ENCODE measurements around the gene WDR83.
"Not testable (repeated sequence)": the region's sequence is repeated elsewhere in the genome, so short reads cannot be mapped to it uniquely, and the experiment has no call there.

Gene WDR83

DNA sequence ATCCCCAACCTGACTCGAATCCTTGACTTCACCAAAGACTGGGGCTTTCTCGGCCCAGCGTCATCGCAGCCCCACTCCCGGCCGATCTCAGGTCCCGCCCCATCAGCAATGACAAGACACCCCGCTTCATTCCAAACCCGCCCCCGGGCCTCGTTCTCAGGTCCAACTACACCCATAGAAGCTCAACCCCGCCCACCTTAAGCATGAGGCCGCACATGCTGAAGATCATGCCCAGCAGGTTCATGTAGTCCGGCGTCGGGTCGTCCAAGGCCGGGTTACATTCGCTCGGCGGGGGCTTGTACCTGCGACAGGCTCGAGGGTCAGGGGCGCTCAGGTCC is 2.3 kb downstream of the WDR83 start:
- Mint-ChIP-seq H3K4me1 (peaks cover 79% of the 10 kb centered on the region), H3K27ac (peak overlapping the region; percentile 99), H3K9me3 (no peaks in the 10 kb centered on the region), H3K4me3 (peak overlapping the region; percentile 97), H3K36me3 (peaks cover 86% of the 10 kb centered on the region)
- peak; percentile 43 for ATAC-seq
- DNase-seq (ENCODE audit: low spot score in 2 of 2), result peak in 1 of 2 donors; percentile 42

DNA sequence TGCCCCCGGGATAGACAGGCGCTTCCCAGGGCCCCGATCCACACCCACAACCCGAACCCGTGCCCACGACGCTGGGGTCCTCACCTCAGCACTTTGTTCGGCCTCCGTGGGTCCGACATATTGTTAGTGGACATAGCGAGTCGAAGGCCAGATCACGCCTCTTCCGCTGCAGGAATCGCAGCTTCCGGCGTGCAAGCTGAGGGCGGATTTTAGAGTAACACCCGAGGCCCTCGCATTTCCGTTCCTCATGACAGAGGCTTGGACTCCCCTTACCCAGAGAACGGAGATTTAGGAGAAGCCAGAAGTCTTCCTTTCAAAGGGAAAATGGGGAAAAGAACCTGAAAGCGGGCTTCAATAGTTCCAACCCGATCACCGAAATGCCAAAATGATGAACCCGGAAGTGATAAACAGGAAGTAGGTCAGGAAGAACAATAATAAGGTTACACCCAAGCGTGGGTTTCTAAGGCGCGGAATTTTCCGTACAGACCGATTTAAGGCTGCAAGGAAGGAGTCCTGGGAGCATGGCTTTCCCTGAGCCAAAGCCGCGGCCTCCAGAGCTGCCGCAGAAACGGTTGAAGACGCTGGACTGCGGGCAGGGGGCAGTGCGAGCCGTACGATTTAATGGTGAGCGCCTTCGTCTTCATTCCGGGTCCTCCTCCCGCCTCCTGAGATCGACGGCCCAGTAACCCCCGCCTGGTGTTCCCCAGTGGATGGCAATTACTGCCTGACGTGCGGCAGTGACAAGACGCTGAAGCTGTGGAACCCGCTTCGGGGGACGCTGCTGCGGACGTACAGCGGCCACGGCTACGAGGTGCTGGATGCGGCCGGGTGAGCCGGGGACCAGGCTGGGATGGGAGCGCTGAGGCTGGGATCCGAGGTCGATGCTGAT is 2.9 kb downstream of the WDR83 start:
- H3K4me1 Mint-ChIP-seq, result peaks cover 80% of the 10 kb centered on the region
- H3K4me3 Mint-ChIP-seq, result peak overlapping the region; percentile 97
- peaks cover 86% of the 10 kb centered on the region for H3K36me3 Mint-ChIP-seq
- DNase-seq (ENCODE audit: low spot score in 2 of 2), result peak; percentile 69 to 90
- H3K27ac Mint-ChIP-seq, result peak overlapping the region; percentile 99
- ATAC-seq, result peak; percentile 50
- no peaks in the 10 kb centered on the region for H3K9me3 Mint-ChIP-seq

DNA sequence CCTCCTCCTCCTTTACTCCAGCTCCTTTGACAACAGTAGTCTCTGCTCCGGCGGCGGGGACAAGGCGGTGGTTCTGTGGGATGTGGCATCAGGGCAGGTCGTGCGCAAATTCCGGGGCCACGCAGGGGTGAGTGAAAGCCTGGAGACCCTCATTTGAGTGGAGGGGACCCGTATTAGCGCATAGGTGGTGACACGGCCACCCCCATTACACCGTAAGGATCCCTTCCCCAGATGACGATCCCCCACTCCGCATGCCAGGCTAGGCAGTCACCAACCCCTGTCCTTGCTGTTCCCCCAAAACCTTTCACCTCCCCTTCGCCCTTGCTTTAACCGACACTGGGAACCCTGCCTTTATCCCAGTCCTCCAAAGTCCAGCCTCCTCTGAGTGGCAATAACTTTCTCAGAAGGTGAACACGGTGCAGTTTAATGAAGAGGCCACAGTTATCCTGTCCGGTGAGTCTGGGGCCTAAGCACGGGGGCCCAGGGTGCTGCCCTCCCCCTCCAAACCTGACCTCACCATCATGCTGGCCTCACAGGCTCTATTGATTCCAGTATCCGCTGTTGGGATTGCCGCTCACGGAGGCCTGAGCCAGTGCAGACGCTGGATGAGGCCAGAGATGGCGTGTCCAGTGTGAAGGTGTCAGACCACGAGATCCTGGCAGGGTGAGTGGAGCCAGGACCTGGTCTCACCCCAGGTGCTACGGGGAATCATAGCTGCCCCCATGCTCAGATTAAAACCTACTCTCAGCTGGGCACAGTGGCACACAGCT is 3.7 kb downstream of the WDR83 start:
- H3K9me3 Mint-ChIP-seq, result no peaks in the 10 kb centered on the region
- H3K27ac Mint-ChIP-seq, result peak overlapping the region; percentile 99
- DNase-seq (ENCODE audit: low spot score in 2 of 2), result no peak
- H3K4me1 Mint-ChIP-seq, result peaks cover 73% of the 10 kb centered on the region
- ATAC-seq, result no peak
- peaks cover 87% of the 10 kb centered on the region for H3K36me3 Mint-ChIP-seq
- H3K4me3 Mint-ChIP-seq, result peak overlapping the region; percentile 97

DNA sequence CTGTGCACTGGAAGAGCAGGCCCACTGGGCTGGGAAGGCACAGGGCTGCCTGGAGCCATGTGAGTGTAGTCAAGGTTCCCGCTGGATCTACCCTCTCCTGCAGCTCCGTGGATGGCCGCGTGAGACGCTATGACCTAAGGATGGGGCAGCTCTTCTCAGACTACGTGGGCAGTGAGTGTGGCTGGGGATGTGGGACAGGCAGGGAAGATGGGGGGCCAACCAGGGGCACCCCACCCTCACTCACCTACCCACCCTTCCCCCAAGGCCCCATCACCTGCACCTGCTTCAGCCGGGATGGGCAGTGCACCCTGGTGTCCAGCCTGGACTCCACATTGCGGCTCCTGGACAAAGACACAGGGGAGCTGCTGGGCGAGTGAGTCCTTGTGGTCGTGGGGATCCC is 6.1 kb downstream of the WDR83 start:
- no peak for ATAC-seq
- Mint-ChIP-seq H3K9me3 (no peaks in the 10 kb centered on the region), H3K27ac (peak overlapping the region; percentile 68), H3K36me3 (peaks cover 98% of the 10 kb centered on the region), H3K4me3 (no peak overlapping the region), H3K4me1 (peaks cover 64% of the 10 kb centered on the region)
- DNase-seq (ENCODE audit: low spot score in 2 of 2), result no peak

DNA sequence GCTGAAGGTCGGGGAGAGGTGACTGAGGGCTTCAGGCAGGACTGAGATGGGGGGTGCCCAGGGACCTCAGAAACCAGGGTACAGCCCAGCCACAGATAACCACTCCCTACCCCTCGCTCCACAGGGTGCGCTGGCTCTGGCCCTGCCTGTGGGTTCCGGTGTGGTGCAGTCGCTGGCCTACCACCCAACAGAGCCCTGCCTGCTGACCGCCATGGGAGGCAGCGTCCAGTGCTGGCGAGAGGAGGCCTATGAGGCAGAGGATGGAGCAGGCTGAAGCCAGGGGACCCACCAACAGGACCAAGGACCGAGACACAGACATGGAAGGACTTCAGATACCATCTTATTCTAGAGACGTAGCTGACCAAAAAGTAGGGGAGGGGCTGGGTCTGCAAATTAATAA is 8.8 kb downstream of the WDR83 start:
- no peak for DNase-seq (ENCODE audit: low spot score in 2 of 2)
- Mint-ChIP-seq H3K4me1 (peaks cover 48% of the 10 kb centered on the region), H3K9me3 (no peaks in the 10 kb centered on the region), H3K4me3 (no peak overlapping the region), H3K36me3 (peaks cover 100% of the 10 kb centered on the region), H3K27ac (peak overlapping the region; percentile 82)
- no peak for ATAC-seq

DNA sequence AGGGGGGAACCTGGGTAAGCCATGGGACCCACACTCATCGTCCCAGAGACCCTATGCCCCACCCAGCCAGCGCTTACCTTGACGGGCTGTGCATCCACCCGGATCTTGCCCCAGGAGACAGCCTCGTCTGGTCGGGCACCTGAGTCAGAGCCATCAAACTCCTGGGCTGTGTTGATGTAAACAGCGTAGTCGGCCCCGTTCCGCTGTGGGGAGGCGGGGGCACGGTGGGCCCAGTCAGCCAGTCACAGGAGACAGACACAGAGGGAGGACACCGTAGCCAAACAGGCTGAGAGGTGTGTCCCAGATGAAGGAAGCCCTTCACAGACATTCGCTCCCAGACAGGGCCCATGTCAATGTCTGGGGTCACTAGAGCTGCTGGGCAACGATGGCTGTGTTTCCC is 9.3 kb downstream of the WDR83 start:
- ATAC-seq (no peak), DNase-seq (ENCODE audit: low spot score in 2 of 2) (no peak)
- H3K4me1 Mint-ChIP-seq, result peaks cover 45% of the 10 kb centered on the region
- no peaks in the 10 kb centered on the region for H3K9me3 Mint-ChIP-seq
- no peak overlapping the region for H3K4me3 Mint-ChIP-seq
- peaks cover 100% of the 10 kb centered on the region for H3K36me3 Mint-ChIP-seq
- peak overlapping the region; percentile 82 for H3K27ac Mint-ChIP-seq

DNA sequence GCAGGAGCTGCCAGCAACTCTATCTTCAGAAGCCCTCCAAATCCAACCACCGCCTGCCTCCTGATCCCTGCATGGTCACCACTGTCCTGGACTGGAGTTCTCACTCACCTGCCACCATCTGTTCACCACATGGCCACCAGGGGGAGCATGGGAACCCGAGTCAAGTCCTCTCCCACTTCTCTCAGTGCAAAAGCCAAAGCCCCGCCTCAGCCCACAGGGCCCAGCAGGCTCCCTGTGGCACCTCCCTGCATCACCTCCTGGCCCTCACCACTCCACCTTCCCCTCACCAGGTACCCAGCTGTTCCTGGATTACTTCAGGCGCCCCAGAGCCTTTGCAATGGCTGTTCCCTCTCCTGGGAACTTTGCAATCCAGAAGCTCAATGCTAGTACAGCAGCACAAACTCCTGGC is 9.8 kb downstream of the WDR83 start:
- no peak overlapping the region for H3K4me3 Mint-ChIP-seq
- H3K36me3 Mint-ChIP-seq, result peaks cover 100% of the 10 kb centered on the region
- H3K4me1 Mint-ChIP-seq, result peaks cover 50% of the 10 kb centered on the region
- DNase-seq (ENCODE audit: low spot score in 2 of 2), result peak; percentile 78 to 94
- no peaks in the 10 kb centered on the region for H3K9me3 Mint-ChIP-seq
- peak overlapping the region; percentile 82 for H3K27ac Mint-ChIP-seq
- peak; percentile 59 for ATAC-seq

DNA sequence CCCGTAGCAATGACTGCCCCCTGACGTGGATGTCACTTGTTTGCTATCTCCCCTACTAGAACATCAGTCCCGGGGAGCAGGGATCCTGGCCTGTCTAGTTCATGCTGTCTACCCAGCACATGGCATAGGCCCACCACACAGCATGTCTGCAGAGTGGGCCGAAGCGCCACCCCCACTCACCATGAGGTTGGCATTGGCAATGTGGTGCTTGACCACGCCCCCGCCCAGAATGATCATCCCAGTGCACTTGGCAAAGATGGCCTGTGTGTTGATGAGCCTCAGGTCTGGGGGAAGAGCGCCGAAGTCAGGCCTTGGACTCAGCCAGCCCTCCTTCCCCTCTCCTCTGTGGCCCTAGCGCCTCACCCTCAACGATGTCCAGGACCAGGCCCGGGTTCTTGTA is 10.3 kb downstream of the WDR83 start:
- DNase-seq (ENCODE audit: low spot score in 2 of 2), result no peak
- peak overlapping the region; percentile 82 for H3K27ac Mint-ChIP-seq
- no peak overlapping the region for H3K4me3 Mint-ChIP-seq
- peaks cover 47% of the 10 kb centered on the region for H3K4me1 Mint-ChIP-seq
- ATAC-seq, result no peak
- H3K36me3 Mint-ChIP-seq, result peaks cover 100% of the 10 kb centered on the region
- H3K9me3 Mint-ChIP-seq, result no peaks in the 10 kb centered on the region

DNA sequence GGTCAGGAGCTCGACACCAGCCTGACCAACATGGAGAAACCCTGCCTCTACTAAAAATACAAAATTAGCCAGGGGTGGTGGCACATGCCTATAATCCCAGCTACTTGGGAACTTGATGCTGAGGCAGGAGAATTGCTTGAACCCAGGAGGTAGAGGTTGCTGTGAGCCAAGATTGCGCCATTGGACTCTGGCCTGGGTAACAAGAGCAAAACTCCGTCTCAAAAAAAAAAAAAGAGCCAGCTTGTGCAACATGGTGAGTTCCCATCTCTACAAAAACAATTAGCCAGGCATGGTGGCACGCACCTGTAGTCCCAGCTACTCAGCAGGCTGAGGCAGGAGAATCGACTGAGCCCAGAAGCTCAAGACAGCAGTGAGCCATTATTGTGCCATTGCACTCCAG is 11.4 kb downstream of the WDR83 start:
- ATAC-seq; DNase-seq (ENCODE audit: low spot score in 2 of 2); H3K9me3 Mint-ChIP-seq; H3K27ac Mint-ChIP-seq; H3K4me3 Mint-ChIP-seq: not testable (repeated sequence)
- Mint-ChIP-seq H3K4me1 (peaks cover 42% of the 10 kb centered on the region), H3K36me3 (peaks cover 99% of the 10 kb centered on the region)

DNA sequence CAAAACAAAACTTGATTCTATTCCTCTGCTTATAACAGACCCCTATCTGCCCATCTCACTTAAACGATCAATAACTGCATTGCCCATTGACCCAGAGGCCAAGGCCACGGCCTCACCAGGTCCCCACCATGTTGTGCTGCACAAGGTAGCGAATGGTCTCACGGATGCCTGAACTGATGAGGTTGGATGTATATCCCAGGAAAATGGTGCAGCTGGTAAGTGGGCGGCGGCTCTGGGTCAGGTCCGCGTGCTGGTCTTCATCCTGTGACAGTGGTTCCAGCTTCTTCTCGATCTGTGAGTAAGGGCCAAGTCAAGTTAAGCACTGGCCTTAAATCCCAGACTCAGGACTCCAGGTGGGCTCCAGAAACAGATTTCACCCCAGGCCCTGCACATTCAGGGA is 13.4 kb downstream of the WDR83 start:
- Mint-ChIP-seq H3K27ac (peak overlapping the region; percentile 20), H3K4me1 (peaks cover 30% of the 10 kb centered on the region), H3K36me3 (peaks cover 87% of the 10 kb centered on the region), H3K9me3 (no peaks in the 10 kb centered on the region), H3K4me3 (peak overlapping the region; percentile 90)
- ATAC-seq (no peak), DNase-seq (ENCODE audit: low spot score in 2 of 2) (no peak)

DNA sequence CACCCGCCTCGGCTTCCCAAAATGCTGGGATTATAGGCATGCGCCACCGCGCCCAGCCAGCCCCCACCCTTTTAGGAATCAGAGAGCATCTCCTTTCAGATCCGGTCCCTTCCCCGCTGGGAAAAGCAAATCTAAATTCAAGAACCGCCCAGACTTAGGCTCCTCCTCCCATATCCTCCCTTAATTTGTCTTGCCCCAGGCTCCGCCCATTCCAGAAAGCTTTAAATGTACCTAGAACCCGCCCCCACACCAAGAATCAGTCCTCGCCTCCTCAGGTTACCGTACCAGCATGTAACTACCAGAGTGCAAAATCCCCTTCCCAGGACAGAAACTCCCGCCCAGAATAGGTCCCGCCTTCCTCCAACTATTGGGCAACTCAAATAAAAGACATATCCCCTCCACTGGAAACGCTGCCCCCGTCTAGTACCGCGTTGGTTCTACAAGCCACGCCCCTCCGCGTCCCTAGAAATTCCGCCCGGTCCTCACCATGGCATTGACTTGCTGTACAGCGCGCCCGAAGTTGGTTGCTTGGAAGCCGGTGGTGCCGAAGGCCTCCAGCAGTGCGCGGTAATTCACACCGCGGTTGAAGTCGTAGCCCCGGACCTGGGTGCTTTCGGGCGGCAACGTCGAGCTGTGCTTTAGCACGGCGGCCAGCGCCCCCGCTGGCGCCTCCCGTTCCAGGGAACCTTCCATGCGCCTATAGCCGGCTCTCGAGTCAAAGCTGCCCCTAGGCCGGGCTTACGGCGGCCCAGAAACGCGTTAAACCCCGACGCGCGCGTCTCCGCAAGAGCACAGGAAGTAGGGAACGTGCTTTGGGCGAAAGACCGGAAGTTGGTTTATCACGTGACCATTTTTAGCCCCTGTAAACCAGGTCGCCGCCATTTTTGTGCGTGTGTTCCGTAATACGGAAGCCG is 14.7 kb downstream of the WDR83 start, which contains the start of gene DHPS:
TSS of gene DHPS (minus strand) at position 807 of the 914 bp plus-strand sequence. CDS start at position 693, 114 bp downstream.
- H3K4me1 Mint-ChIP-seq, result peaks cover 27% of the 10 kb centered on the region
- ATAC-seq (peak; percentile 85), DNase-seq (ENCODE audit: low spot score in 2 of 2) (peak; percentile 66 to 93)
- H3K27ac Mint-ChIP-seq, result peak within 1 kb of the TSS; percentile 89
- H3K9me3 Mint-ChIP-seq, result no peaks in the 10 kb centered on the region
- H3K36me3 Mint-ChIP-seq, result peaks cover 78% of the 10 kb centered on the region
- H3K4me3 Mint-ChIP-seq, result peak within 1 kb of the TSS; percentile 90

DNA sequence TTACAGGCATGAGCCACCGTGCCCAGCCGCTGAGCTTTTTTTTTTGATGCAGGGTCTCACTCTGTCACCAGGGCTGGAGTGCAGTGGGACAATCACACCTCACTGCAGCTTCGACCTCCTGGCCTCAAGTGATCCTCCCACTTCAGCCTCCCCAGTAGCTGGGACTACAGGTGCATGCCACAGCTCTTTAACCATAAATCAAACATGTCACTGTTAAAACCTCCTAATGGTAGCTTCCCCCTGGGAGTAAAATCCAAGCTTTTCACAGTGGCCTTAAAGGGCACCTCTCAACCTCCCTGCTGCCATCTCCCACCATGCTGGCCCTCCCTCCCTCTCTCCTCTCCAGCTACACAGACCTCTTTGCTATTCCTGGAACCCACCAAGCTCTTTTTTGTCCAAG is 19.2 kb downstream of the WDR83 start:
- H3K27ac Mint-ChIP-seq, result no peak overlapping the region

DNA sequence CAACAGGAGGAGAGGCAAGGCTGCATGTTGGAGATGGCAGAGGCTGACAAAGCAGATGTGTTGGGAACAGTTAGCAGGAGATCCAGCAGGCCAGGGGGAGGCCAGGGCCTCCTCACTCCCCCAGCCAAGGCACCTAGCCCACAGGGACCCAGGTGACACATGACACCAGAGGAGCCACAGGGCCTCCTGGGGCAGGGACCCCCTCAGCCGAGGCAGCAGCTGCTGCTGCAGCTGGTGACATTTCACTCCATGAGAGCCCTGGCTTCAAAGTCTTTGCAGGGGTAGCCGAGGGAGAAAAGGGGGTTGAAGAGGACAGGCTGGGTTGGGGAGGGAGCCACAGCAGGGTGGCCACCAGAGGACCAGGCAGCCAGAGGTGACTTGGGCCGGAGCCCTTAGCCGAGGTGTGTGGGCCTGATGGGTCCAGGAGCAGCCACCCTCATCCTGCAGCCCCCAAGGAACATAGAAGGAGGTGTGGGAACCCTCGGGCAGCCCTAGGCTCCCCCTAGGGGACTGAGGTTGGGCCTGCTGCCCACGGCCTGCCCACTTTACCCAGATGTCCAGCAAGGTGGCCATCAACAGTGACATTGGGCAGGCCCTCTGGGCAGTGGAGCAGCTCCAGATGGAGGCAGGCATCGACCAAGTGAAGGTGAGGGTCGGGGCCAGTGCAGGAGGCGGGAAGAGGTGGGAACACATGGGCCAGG is 21.0 kb downstream of the WDR83 start, which contains the start of gene GNG14:
TSS of gene GNG14 (plus strand) at position 503 of the 701 bp plus-strand sequence. CDS start at position 554, 51 bp downstream.
- Mint-ChIP-seq H3K9me3 (no peaks in the 10 kb centered on the region), H3K4me3 (no peak within 1 kb of the TSS), H3K36me3 (peaks cover 28% of the 10 kb centered on the region), H3K4me1 (no peaks in the 10 kb centered on the region), H3K27ac (no peak within 1 kb of the TSS)
- DNase-seq (ENCODE audit: low spot score in 2 of 2) (no peak), ATAC-seq (no peak)

More for the DNA sequence above, 19.2 kb downstream of the WDR83 start:
- peaks cover 6% of the 10 kb centered on the region for H3K4me1 Mint-ChIP-seq
- H3K9me3 Mint-ChIP-seq, result no peaks in the 10 kb centered on the region
- ATAC-seq (no peak), DNase-seq (ENCODE audit: low spot score in 2 of 2) (no peak)
- H3K4me3 Mint-ChIP-seq, result no peak overlapping the region
- H3K36me3 Mint-ChIP-seq, result peaks cover 34% of the 10 kb centered on the region

DNA sequence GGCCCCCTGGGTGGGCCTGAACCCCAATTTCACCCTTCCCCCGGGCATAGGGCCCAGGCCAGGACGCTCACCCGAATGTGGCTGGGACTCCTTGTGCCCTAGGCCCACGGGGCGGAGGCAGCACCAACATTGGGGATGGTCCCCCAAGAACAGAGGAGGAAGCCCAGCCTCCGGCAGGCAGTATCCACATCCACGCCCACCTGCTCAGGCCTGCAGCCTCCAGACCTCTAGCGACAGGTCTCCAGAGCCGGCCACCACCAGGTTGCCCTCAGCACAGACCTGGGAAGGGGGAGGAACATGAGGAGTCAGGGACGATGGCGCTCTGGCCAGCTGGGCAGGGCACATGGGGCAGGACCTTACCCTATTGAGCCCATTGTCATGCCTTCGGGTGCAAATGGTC is 22.4 kb downstream of the WDR83 start:
- H3K27ac Mint-ChIP-seq, result no peak overlapping the region
- no peak for ATAC-seq

More for the DNA sequence above, 22.4 kb downstream of the WDR83 start:
- no peak overlapping the region for H3K4me3 Mint-ChIP-seq
- H3K4me1 Mint-ChIP-seq, result no peaks in the 10 kb centered on the region
- no peaks in the 10 kb centered on the region for H3K9me3 Mint-ChIP-seq
- peaks cover 17% of the 10 kb centered on the region for H3K36me3 Mint-ChIP-seq
- DNase-seq (ENCODE audit: low spot score in 2 of 2), result no peak
